Raji (cell line): ENCODE data around the gene RABGEF1.
A peak's percentile ranks its signal among the peaks of the same experiment; 100 is the strongest.

Experiments used
- POLR2A ChIP-seq: IDR thresholded peaks from 2 replicates; pipeline ENCODE4 v1.6.1; 2011; ENCODE audit warnings: low read depth, low read length, control low read depth; ENCODE audit not compliant: insufficient read depth

The RABGEF1 gene

GRCh38 chr7:66740302-66740979 lies at the start of gene RABGEF1:
RABGEF1 (plus strand) TSS chr7:66740733; CDS start chr7:66771900, 31,167 bp downstream.
- peak; percentile 81 for TF ChIP-seq POLR2A

DNA sequence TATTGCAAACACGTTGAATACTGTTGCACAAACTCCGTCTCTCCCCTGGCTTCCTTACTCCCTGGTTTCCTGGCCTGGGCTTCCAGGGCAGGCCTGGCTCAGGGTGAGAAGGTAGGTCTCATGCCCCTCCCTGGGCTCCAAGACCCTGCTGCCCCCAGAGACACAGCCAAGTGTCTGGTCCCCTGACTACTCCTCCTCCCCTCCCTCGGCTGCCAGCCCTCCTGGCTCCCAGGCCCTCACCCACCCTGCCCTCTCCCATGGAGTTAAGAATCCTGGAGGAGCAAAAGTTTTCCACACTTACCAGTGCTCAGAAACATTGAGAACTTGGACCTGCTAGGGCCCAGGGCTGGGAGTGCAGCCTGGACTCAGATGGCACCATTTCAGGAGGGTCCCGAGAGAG lies 47.2 kb upstream of the RABGEF1 start:
- TF ChIP-seq POLR2A: no peak

DNA sequence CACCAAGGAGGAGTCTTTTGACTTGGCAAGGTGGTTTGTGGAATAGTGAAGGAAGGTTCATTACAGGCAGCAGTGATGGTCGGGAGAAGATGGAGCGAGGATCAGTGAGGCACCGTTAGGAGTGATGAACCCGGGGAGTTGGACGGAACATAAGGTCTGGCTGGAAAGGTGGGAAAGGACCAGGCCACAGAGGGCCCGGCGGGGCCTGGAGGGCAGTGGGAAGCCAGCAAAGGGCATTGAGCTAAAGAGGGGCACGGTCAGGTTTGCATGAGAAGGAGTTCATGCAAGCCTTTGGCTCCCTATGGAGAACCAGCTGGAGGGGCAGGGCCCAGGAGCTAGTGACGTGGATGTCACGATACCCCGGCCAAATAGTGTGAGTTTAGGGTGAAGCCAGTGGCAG lies 46.2 kb upstream of the RABGEF1 start:
- no peak for TF ChIP-seq POLR2A

GRCh38 chr7:66696774-66697191 lies 43.8 kb upstream of the RABGEF1 start:
- TF ChIP-seq POLR2A: no peak

- TF ChIP-seq POLR2A: no peak
Observed at GRCh38 chr7:66697449-66698438, 42.8 kb upstream of the RABGEF1 start.

- TF ChIP-seq POLR2A: no peak
Observed at GRCh38 chr7:66698652-66699205, 41.8 kb upstream of the RABGEF1 start.

DNA sequence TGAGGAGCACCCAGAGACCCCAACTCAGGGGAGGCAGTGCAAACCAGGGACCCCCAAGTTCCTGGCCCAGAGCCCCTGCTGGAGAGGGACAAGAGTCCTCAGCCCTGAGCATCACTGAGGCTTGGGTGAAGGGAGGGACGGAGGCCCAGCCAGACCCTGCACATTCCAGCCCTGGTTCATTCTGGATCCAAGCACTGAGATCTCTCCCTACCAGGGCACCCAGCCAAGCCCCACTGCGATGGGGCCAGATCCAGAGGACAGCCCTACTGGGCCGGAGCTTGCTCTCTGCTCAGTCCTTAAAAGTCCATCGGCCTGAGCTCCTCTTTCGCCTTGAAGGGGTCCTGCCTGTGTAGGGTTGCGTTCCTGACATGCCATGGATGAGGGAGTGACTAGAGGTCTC lies 40.5 kb upstream of the RABGEF1 start:
- TF ChIP-seq POLR2A: no peak

DNA sequence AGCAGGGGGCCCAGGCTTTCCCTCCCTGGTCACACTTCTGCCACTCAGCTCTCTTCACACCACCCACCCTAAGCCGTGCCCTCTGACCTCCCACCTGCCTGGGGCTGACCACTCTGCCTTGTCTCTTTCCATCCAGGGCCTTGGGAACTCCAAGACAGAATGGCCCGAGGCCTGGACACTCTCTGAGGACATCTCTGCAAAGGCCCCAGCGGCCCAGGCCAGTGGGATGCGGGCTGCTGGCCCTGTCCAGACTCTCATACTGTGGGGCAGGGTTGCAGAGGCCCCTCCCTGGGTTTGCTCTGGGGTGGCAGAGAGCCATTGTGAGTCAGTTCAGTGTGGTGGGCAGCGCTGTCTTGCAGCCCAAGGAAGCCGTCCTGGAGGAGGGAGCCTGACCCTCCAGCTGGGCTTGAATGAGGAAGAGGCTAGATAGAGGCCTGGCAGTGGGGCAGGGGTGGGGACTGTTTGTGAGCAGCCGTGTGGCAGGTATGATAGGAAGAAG lies 39.9 kb upstream of the RABGEF1 start:
- no peak for TF ChIP-seq POLR2A

GRCh38 chr7:66707825-66708224 lies 32.7 kb upstream of the RABGEF1 start:
- no peak for TF ChIP-seq POLR2A

DNA sequence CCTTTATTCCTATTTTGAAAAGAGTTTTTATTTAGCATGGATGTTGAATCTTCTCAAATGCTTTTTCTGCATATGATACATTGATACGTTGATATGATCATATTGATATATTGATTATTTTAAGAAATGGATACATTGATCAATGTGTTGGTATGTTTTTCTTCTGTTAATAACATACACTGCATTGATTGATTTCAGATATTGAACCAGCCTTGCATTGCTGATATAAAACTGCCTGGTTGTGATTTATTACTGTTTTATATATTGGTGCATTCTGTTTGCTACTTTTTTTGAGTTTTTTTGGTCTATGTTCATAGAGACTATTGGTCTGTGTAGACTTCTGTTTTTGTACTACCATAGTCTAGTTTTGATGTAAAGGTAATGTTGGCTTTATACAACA lies 26.8 kb upstream of the RABGEF1 start:
- TF ChIP-seq POLR2A: no peak

DNA sequence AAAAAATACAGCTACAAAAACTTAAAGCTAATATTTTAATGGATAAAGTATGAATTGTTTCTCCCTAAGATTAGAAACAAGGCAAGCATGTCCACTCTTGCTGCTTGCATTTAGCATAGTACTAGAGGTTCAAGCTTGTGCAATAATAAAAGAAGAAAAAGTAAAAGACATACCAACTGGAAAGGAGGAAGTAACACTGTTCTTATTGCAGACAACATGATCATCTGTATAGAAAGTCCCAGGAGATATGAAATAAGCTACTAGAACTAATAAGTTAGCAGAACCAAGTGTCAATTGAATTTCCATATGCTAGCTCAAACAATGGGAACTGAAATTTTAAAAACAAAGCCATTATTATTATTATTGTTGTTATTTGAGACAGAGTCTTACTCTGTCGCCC lies 20.0 kb upstream of the RABGEF1 start:
- TF ChIP-seq POLR2A: no peak

DNA sequence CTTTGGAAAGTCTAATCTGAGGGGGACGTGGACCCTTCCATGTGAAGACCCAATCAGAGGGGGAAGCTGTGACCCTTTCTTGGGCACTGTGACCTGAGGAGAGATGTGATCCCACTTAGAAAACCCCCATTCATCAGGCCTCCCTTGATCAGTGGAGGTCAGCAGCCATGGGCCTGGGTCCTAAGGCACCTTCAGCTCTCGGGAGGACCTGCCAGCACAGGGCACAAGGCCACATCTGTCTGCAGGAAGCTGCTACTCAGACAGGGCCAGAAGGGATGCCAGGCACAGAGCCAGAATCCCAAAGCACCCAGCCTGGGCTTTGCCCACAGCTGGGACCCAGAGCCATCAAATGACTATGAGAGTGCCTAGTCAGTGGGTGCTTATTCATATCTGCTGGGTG lies 14.7 kb upstream of the RABGEF1 start:
- no peak for TF ChIP-seq POLR2A

- no peak for TF ChIP-seq POLR2A
Observed at GRCh38 chr7:66727058-66727457, 13.5 kb upstream of the RABGEF1 start.

DNA sequence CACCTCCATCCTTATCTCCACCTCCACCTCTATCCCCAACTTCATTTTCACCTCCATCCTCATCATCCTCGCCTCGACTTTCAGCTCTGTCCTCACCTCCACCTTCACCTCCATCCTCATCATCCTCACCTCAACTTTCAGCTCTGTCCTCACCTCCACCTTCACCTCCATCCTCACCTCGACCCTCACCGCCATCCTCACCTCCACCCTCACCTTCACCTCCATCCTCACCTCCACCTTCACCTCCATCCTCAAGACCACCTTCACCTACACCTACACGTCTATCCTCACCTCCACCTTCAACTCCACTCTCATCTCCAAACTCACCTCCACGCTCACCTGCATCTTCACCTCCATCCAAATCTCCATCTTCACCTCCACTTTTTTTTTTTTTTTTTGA lies 12.0 kb upstream of the RABGEF1 start:
- TF ChIP-seq POLR2A: no peak

DNA sequence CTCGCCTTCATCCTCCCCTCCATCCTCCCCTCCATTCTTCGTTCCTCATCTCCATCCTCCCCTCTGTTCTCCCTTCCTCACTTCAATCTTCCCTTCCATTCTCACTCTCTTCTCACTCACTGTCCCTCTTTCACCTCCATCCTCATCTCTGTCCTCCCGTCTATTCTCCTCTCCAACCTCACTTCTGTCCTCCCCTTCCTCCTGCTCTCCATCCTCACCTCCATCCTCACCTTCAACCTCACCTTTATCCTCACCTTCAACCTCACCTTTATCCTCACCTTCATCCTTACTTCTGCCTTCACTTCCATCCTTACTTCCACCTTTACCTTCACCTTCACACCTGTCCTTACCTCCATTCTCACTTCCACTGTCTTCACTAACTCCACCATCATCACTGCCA lies 11.3 kb upstream of the RABGEF1 start:
- no peak for TF ChIP-seq POLR2A

GRCh38 chr7:66731986-66732385 lies 8.5 kb upstream of the RABGEF1 start:
- no peak for TF ChIP-seq POLR2A

DNA sequence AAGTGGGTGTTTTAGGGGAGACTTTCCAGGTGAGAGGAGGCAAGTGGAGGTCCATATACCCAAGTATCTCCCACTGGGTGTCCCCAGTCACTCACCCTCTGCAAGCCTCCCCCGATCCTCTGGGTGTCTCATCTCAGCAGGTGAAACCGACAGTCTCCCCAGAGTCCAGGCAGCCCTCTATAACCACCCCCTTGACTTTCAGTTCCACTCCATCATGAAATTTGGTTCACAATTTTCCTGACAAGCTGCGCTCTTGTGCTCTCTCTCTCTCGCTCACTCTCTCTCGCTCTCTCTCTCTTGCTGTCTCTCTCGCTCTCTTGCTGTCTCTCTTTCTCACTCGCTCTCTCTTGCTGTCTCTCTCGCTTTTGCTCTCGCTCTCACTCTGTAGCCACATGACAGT lies 8.1 kb upstream of the RABGEF1 start:
- TF ChIP-seq POLR2A: no peak
